Choroid plexus epithelial cell (primary cell): ENCODE data around the gene ASB13.

Experiments
- DNase-seq: peaks from one replicate; pipeline ENCODE4 v3.0.0-alpha.2; 2010; ENCODE audit warnings: low read depth
- H3K4me3 ChIP-seq: 2 replicates; pipeline ENCODE4 v1.5.1; 2011; ENCODE audit warnings: low read depth, mild to moderate bottlenecking, control low read depth, low read length, moderate library complexity
- TF ChIP-seq, protein P1 (sequence below): conservative IDR thresholded peaks from 2 replicates; pipeline ENCODE4 v1.5.1; 2011; ENCODE audit warnings: low read depth, mild to moderate bottlenecking, control low read depth, inconsistent platforms, low read length, moderate library complexity

Gene ASB13

GRCh38 chr10:5618829-5619228 lies 47.6 kb downstream of the ASB13 start:
- H3K4me3 ChIP-seq, result no peak overlapping the region
- DNase-seq, result no peak
- TF ChIP-seq, protein P1, sequence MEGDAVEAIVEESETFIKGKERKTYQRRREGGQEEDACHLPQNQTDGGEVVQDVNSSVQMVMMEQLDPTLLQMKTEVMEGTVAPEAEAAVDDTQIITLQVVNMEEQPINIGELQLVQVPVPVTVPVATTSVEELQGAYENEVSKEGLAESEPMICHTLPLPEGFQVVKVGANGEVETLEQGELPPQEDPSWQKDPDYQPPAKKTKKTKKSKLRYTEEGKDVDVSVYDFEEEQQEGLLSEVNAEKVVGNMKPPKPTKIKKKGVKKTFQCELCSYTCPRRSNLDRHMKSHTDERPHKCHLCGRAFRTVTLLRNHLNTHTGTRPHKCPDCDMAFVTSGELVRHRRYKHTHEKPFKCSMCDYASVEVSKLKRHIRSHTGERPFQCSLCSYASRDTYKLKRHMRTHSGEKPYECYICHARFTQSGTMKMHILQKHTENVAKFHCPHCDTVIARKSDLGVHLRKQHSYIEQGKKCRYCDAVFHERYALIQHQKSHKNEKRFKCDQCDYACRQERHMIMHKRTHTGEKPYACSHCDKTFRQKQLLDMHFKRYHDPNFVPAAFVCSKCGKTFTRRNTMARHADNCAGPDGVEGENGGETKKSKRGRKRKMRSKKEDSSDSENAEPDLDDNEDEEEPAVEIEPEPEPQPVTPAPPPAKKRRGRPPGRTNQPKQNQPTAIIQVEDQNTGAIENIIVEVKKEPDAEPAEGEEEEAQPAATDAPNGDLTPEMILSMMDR, result no peak

DNA sequence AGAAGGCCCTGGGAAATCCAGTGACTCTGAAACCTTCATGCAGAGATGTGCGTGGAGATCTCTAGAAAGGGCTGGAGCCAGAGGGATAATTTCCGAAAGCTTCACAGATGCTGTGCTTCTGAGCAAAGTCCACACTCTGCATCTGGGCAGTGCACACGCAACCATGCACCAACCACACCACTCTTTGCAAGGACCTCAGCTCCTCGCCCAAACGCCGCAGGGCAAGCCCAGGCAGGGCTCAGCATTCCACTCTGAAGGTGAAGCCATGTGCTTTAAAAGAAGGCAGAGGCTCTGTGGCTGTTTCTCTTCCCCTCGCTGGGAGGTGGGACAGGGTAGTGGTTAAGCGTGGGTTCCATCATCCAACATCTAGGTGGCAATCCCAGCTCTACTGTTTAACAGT lies 48.4 kb downstream of the ASB13 start:
- TF ChIP-seq, protein P1, result no peak
- H3K4me3 ChIP-seq, result no peak overlapping the region
- DNase-seq, result no peak

DNA sequence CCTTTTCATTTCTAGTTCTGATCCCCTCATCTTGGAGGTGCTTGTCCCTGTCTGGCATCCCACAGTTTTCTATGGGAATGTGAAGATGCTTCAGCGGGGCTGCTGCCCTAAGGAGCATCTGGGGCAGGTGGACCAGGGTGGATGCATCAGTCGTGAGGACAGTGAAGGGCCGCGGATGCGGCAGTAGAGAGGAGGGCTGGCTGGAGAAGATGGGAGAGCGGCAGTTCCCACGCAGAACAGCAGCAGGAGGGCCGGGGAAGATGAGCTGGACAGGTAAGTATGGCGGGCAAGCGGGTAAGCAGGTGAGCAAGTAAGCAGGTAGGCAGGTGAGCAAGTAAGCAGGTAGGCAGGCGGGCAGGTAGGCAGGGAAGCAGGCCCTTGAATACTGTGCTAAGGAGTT lies 48.9 kb downstream of the ASB13 start:
- TF ChIP-seq, protein P1, result no peak
- no peak overlapping the region for H3K4me3 ChIP-seq
- DNase-seq, result no peak

GRCh38 chr10:5616836-5617235 lies 49.6 kb downstream of the ASB13 start:
- no peak for DNase-seq
- TF ChIP-seq, protein P1, result no peak
- H3K4me3 ChIP-seq, result no peak overlapping the region

DNA sequence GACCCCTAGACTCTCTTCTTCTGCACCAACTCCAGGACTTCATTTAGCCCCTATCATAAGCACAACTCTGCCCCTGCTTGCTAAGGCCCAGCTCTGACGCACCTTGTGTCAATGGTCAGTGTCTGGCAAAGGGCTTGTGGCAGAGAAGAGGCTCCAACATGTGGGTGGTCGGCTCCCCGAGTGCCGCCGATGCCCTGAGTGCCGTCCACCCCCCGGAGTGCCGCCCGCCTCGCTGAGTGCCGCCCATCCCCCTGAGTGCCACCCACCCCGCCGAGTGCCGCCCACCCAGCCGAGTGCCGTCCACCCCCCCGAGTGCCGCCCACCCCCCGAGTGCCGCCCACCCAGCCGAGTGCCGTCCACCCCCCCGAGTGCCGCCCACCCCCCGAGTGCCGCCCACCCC lies 50.3 kb downstream of the ASB13 start:
- TF ChIP-seq, protein P1, result no peak
- DNase-seq, result no peak

GRCh38 chr10:5615316-5615715 lies 51.1 kb downstream of the ASB13 start:
- TF ChIP-seq, protein P1, result no peak
- H3K4me3 ChIP-seq, result no peak overlapping the region
- peak; percentile 40 for DNase-seq

More for the DNA sequence above, 50.3 kb downstream of the ASB13 start:
- no peak overlapping the region for H3K4me3 ChIP-seq

- H3K4me3 ChIP-seq, result no peak overlapping the region
- DNase-seq, result no peak
- TF ChIP-seq, protein P1, result no peak
Measured at GRCh38 chr10:5614155-5614721, 52.2 kb downstream of the ASB13 start.
